Right lobe of liver (tissue), 6 donors: ENCODE measurements around the gene MAPK8IP3. TPM values are rescaled to one million over a fixed set of nuclear protein-coding genes. Genes with fewer than 3 reads are reported as not detected.

Experiments
- ATAC-seq, 4 donors: fragments of 200-7000 bp; cut with Tn5 transposase; one replicate each; pipeline ENCODE4 v1.9.1; 2020; ENCODE audit warnings: mild to moderate bottlenecking in 4 of 4, moderate library complexity in 4 of 4
- DNase-seq, 3 donors: peaks; one replicate each; pipeline ENCODE4 v3.0.0-alpha.2; 2020
- H3K27ac ChIP-seq, 3 donors: fragments of 200-600 bp; one replicate each; pipeline ENCODE4 v1.8.0; 2022
- H3K27me3 ChIP-seq, 2 donors: fragments of 200-600 bp; one replicate each; pipeline ENCODE4 v1.8.0; 2022
- H3K36me3 ChIP-seq, 4 donors: fragments of 200-600 bp; sonication (generic) in 1 of 4; one replicate each; pipeline versions ENCODE4 v1.5.1 to v1.8.0; 2017 to 2022; ENCODE audit warnings: control low read depth in 1 of 4
- H3K4me1 ChIP-seq, 4 donors: fragments of 200-600 bp; sonication (generic) in 1 of 4; one replicate each; pipeline versions ENCODE4 v1.5.1 to v1.8.0; 2017 to 2022; ENCODE audit warnings: control low read depth in 1 of 4
- H3K4me3 ChIP-seq, 3 donors: fragments of 200-600 bp; one replicate each; pipeline ENCODE4 v1.8.0; 2022
- H3K9me3 ChIP-seq, 4 donors: fragments of 200-600 bp; sonication (generic) in 1 of 4; one replicate each; pipeline versions ENCODE4 v1.5.1 to v1.8.0; 2017 to 2022; ENCODE audit warnings: control low read depth in 1 of 4
- POLR2A ChIP-seq: fragments of 450-650 bp; IDR thresholded peaks from one replicate; pipeline ENCODE4 v1.6.1; 2017; ENCODE audit warnings: antibody characterized with exemption, mild to moderate bottlenecking
- WGBS: methylation state at CpG from one replicate; pipeline ENCODE4 v1.1.6; 2018; ENCODE audit warnings: low coverage, low lambda C conversion rate; ENCODE audit not compliant: insufficient coverage; ENCODE audit errors: missing lambda C conversion rate; 5-methylcytosine and 5-hydroxymethylcytosine counted together
- intact Hi-C, 2 donors: fragments of 100-400 bp; cut with DNase I; formaldehyde crosslinking; loops; one replicate each; pipeline versions ENCODE4 v1.11.2 to v1.14.1; 2022
- total RNA-seq, 6 experiments: library from RNA; depleted of rRNA in 2 of 6; stranded (reverse); fragments of >200 nt in 2 of 6; fragmentation: NEBNext Ultra II Directional in 3 of 6; extraction: Animal tissue kit (Norgen Biotek cat#: 25700) in 3 of 6; gene quantifications; one replicate each; pipeline versions ENCODE4 v1.1.0 to v1.2.4, GENCODE V29; 2016 to 2023
- TF ChIP-seq, protein P1 (sequence below), 4 donors: fragments of 200-600 bp in 3 of 4; fragments of 450-650 bp in 1 of 4; IDR thresholded peaks; one replicate each; pipeline versions ENCODE4 v1.5.1 to v1.8.0; 2016 to 2022; ENCODE audit warnings: antibody characterized with exemption in 4 of 4, mild to moderate bottlenecking in 2 of 4
- donor health status: DM: no; HTN: yes; CAD: no.
- donor health status: DM: no; HTN: no; CAD: no.
- donor health status: DM: no; HTN: no; CAD: no.
- donor health status: DM: no; HTN: yes; CAD: no.
- donor health status: DM: no; HTN: yes; CAD: no.

Gene MAPK8IP3
- total RNA-seq, 6 experiments from 2014 or later, result 8.7 to 37.3 (median 23.0) TPM

DNA sequence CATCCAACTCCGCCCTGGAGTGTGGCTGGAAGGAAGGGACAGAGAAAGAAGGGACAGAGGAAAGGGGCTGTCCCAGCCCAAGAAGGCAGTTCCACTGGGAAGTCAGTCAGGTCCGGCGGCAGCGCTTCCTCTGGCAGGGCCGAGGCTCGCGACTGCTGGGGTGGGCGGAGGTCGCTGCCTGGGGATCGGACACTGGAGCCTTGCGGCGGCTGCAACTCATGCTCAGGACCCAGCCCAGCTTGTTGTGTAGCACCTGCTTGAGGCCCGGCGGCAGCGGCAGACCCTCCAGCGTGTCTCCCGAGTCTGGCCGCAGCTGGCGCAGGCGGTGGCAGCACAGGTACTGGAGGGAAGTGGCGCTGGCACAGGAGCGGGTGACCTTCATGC lies 71.0 kb downstream of the MAPK8IP3 start:
- TF ChIP-seq, protein P1, sequence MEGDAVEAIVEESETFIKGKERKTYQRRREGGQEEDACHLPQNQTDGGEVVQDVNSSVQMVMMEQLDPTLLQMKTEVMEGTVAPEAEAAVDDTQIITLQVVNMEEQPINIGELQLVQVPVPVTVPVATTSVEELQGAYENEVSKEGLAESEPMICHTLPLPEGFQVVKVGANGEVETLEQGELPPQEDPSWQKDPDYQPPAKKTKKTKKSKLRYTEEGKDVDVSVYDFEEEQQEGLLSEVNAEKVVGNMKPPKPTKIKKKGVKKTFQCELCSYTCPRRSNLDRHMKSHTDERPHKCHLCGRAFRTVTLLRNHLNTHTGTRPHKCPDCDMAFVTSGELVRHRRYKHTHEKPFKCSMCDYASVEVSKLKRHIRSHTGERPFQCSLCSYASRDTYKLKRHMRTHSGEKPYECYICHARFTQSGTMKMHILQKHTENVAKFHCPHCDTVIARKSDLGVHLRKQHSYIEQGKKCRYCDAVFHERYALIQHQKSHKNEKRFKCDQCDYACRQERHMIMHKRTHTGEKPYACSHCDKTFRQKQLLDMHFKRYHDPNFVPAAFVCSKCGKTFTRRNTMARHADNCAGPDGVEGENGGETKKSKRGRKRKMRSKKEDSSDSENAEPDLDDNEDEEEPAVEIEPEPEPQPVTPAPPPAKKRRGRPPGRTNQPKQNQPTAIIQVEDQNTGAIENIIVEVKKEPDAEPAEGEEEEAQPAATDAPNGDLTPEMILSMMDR (IDR thresholded peaks at IDR 0.05), result no peak
- TF ChIP-seq POLR2A, result no peak
- H3K36me3 ChIP-seq, result peaks cover 0 to 22% (median 4%) of the 10 kb centered on the region in 4 donors
- ATAC-seq (no peak), DNase-seq (peak in 2 of 3 donors; percentile 33 to 58)
- H3K4me1 ChIP-seq, result peaks cover 0 to 41% (median 17%) of the 10 kb centered on the region in 4 donors
- H3K27me3 ChIP-seq, result no peaks in the 10 kb centered on the region
- WGBS, result 82% methylated on average over 6 of the region's 22 CpGs
- intact Hi-C loops, result loop anchor here in 1 of 2 donors (5.0 kb wide), 1 partner anchor 45 kb away; no protein-coding TSS in a partner anchor
- no peaks in the 10 kb centered on the region for H3K9me3 ChIP-seq
- H3K27ac ChIP-seq, result no peak overlapping the region
- H3K4me3 ChIP-seq, result no peak overlapping the region

DNA sequence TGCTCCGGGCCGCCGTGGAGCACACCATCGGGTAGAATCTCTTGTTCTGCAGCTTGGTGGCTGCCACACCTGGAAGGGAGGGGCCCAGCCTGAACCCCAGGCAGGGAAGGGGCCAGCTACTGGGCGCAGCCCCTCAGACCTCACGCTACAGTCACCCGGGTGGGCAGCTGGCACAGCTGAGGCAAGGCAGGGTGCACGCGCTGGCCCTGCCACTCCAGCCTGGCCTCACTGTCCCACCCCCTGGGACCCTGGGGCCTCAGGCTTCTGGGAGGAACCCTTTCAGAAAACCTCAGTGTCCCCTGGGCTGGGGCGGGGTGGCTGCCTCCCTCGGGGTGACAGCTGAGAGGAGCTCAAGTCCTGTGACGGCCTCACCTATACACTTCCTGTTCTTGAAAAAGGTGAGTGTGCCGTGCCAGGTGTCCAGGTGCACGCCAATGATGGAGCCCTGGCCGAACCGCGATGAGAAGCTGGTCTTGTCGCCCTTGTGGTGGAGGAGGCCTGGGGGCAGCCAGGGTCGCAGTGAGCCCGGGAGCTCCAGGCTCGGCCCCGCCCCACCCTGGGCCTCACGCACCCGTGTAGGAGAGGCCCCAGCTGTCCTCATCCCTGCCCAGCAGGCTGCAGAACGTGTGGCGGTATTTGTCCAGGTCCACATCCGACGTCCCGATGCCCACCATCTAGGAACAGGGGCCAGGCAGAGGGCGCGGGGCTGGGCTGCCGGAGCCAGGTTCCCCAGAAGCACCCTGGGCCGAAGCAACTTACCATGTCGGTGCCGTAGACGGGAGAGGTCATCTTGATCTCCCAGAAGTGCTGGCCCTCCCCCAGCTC lies 71.6 kb downstream of the MAPK8IP3 start:
- peak in 2 of 3 donors; percentile 53 for DNase-seq
- intact Hi-C loops, result loop anchor here in 1 of 2 donors (5.0 kb wide), 1 partner anchor 45 kb away; no protein-coding TSS in a partner anchor
- Histone ChIP-seq H3K27ac (no peak overlapping the region), H3K4me1 (peaks cover 0 to 41% (median 17%) of the 10 kb centered on the region in 4 donors), H3K9me3 (no peaks in the 10 kb centered on the region), H3K27me3 (no peaks in the 10 kb centered on the region), H3K4me3 (no peak overlapping the region), H3K36me3 (peaks cover 0 to 22% (median 4%) of the 10 kb centered on the region in 4 donors)
- peak; percentile 2 for TF ChIP-seq POLR2A
- TF ChIP-seq, protein P1 (IDR thresholded peaks at IDR 0.05), result no peak
- 77% methylated on average over 13 of the region's 36 CpGs for WGBS
- ATAC-seq, result no peak

DNA sequence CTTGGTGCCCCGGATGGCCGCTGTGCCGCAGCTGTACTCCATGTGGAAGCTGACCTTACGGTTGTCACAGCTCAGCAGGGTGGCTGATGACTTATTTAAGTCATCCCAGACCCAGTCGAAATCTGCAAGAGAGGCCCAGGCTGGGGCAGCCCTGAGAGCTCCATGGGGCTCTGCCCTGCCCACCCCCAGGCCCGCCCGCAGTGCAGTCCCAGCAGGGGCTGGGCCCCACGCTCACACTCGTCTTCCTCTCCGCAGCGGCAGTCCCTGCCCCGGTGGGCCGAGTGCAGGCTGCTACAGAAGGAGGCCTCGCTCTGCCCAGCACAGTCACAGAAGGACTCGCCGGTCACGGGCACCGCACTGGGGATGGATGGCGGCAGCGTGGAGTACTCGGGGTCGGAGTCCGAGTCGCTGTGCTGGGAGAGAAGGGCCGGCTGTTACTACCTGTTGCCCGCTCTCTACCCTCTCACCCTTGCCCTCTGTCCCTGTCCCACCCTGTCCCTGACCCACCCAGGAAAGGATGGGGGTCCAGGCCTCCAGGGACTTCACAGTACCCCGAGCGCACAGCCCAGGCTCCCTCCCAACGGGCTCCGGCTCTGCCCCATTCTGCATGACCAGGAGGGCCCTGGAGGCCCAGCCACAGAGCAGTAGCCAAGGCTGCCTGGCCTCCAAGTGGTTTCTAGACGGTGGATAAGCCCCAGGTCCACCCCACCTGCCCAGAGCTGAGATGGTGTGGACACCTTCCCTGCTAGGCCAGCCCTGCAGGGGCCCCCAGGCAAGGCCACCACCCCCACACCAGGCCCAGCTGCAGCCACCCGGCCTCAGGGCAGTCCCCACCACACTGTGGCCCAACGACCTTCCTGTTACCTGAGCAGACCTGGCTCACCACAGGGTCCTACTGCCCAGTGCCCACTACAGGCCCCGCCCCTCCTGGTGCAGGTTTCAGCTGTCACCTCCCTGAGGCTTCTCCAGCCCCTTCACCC lies 72.5 kb downstream of the MAPK8IP3 start:
- Histone ChIP-seq H3K36me3 (peaks cover 0 to 22% (median 4%) of the 10 kb centered on the region in 4 donors), H3K4me3 (no peak overlapping the region), H3K9me3 (no peaks in the 10 kb centered on the region), H3K27ac (no peak overlapping the region), H3K4me1 (peaks cover 0 to 41% (median 17%) of the 10 kb centered on the region in 4 donors), H3K27me3 (no peaks in the 10 kb centered on the region)
- DNase-seq, result peak in 2 of 3 donors; percentile 51 to 54
- intact Hi-C loops, result loop anchor here in 1 of 2 donors (5.0 kb wide), 1 partner anchor 44 kb away; no protein-coding TSS in a partner anchor
- TF ChIP-seq, protein P1 (IDR thresholded peaks at IDR 0.05), result no peak
- TF ChIP-seq POLR2A, result no peak
- 65% methylated on average over 3 of the region's 34 CpGs for WGBS
- ATAC-seq, result no peak

DNA sequence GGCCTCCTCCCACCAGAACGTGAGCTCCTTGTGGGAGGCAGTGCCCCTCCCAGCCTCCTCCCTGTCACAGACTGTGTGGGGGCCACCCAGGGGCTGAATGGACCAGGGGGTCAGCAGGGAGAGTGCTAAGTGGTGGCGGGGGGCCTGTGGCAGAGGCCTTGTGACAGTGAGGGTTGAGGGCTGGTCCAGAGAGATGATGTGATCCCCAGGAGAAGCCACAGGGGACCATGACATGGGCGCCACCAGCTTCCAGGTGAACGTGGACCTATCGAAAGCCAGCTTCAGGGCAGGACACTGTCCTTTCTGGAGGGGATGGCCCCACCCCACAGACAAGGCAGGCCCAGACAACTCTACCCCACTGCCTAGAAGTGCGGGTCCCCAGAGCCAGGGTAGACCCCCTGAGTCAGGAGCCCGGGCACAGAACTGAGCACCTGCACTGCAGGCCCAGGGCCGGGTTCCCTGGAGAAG lies 73.3 kb downstream of the MAPK8IP3 start:
- intact Hi-C loops, result loop anchor here in 1 of 2 donors (5.0 kb wide), 1 partner anchor 43 kb away; no protein-coding TSS in a partner anchor
- WGBS, result 33% methylated on average over 1 of the region's 8 CpGs
- H3K27ac ChIP-seq, result peak overlapping the region in 2 of 3 donors; percentile 21 to 71
- ATAC-seq (no peak), DNase-seq (peak in 2 of 3 donors; percentile 50 to 54)
- H3K4me3 ChIP-seq, result no peak overlapping the region
- TF ChIP-seq, protein P1 (IDR thresholded peaks at IDR 0.05), result no peak
- TF ChIP-seq POLR2A, result no peak
- H3K9me3 ChIP-seq, result no peaks in the 10 kb centered on the region
- H3K4me1 ChIP-seq, result peaks cover 0 to 38% (median 14%) of the 10 kb centered on the region in 4 donors
- no peaks in the 10 kb centered on the region for H3K27me3 ChIP-seq
- peaks cover 0 to 22% (median 4%) of the 10 kb centered on the region in 4 donors for H3K36me3 ChIP-seq
